Subcutaneous preadipocyte (primary cell): ENCODE measurements around the gene GPR171. TPM values are rescaled to one million over a fixed set of nuclear protein-coding genes. Genes with fewer than 3 reads are reported as not detected.

ENCODE experiments used
- small RNA-seq: library from RNA; depleted of rRNA; stranded (forward); fragments of <200 nt; gene quantifications from one replicate; pipeline ENCODE3, GENCODE V24; 2012
- total RNA-seq: library from RNA; depleted of rRNA; stranded (reverse); fragments of >200 nt; gene quantifications from 2 replicates; pipeline ENCODE4 v1.2.3, GENCODE V29; 2012

Gene GPR171, protein sequence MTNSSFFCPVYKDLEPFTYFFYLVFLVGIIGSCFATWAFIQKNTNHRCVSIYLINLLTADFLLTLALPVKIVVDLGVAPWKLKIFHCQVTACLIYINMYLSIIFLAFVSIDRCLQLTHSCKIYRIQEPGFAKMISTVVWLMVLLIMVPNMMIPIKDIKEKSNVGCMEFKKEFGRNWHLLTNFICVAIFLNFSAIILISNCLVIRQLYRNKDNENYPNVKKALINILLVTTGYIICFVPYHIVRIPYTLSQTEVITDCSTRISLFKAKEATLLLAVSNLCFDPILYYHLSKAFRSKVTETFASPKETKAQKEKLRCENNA
- total RNA-seq = not detected in 2 replicates

DNA sequence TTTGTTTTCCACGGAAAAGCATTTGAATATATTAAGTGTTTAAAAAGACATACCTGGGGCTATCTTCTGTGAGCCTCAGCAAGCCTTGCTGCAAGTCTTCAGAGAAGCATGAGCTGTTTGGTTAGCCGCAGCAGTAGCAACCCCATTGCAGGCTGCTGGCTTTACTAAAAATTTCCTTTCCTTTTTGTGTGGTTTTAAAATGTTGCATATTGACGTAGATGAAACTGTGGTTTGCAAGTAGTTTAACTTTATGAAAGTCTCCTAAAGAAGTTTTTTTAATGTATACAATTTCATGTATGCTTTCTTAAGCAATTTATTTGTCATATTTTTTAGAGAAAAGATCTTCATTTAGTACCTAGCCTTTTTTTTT, at the start of gene GPR171:
Gene GPR171 (minus strand): TSS at position 166 of the 370 bp plus-strand sequence. CDS start 3,830 bp downstream, outside the sequence.

Small RNA genes lying within 50 kb of the gene (small RNA-seq; reads per million reads assigned to genes)
- gene RNA5SP145 = 0.63 reads per million, percentile 39 among the genes with 10 or more reads in this experiment

Other genes with a start within 250 kb of the GPR171 start
- not detected in 2 replicates for gene CLRN1, start 230.5 kb downstream of the GPR171 start, total RNA-seq
- gene MED12L, start 117.6 kb downstream of the GPR171 start, total RNA-seq = 0.37 and 0.39 TPM in 2 replicates
- not detected in 2 replicates for gene P2RY14, start 75.3 kb upstream of the GPR171 start, total RNA-seq
- not detected in 2 replicates for gene GPR87, start 113.6 kb upstream of the GPR171 start, total RNA-seq
- gene P2RY13, start 126.3 kb upstream of the GPR171 start, total RNA-seq = not detected in 2 replicates
- gene P2RY12, start 181.5 kb upstream of the GPR171 start, total RNA-seq = 0.37 TPM in 1 of 2 replicates, not detected in the other